Measurements from ENCODE around the gene ABCC6. TPM values are rescaled to one million over a fixed set of nuclear protein-coding genes. Genes with fewer than 3 reads are reported as not detected.

The ABCC6 gene
- total and polyA plus RNA-seq, 10 of the 15 experiments (the other 5 are each of a cell fraction or from before 2014, with no cell fraction given): 0.05 to 0.13 (median 0.06) TPM; not detected in 5

- ChIA-PET POLR2A (no interaction called here), SMC1A (ENCODE audit: uncharacterized antibody, unreplicated experiment) (no interaction called here), CTCF (interaction anchor here (0.7 kb wide), 1 partner anchor 11 kb away, joined by 4 read pairs; no protein-coding TSS in a partner anchor), RAD21 (ENCODE audit: unreplicated experiment) (no interaction called here)
- Histone ChIP-seq H3K79me2 (ENCODE audit: control insufficient read depth, insufficient read depth, low read length) (no peaks in the 10 kb centered on the region), H3K4me2 (ENCODE audit: control insufficient read depth, insufficient read depth) (no peak overlapping the region), H3K9me3 (replicated peaks; ENCODE audit: control insufficient read depth, insufficient read depth, low read length) (no peaks in the 10 kb centered on the region; the same call in 2 of the 3 replicates), H4K20me1 (ENCODE audit: control insufficient read depth, insufficient read depth) (no peaks in the 10 kb centered on the region), H3K27ac (ENCODE audit: control insufficient read depth, insufficient read depth) (no peak overlapping the region), H3K9ac (ENCODE audit: control insufficient read depth, insufficient read depth, low read length) (no peak overlapping the region), H3K4me3 (no peak overlapping the region), H3K27me3 (replicated peaks in 1 of 2; ENCODE audit: control insufficient read depth in 2 of 2, insufficient read depth in 2 of 2, low read length in 1 of 2) (no peaks in the 10 kb centered on the region), H3K36me3 (ENCODE audit: control insufficient read depth in 2 of 2, insufficient read depth in 2 of 2, low read length in 1 of 2) (no peaks in the 10 kb centered on the region), H3K4me1 (ENCODE audit: control insufficient read depth, insufficient read depth, low read length) (no peaks in the 10 kb centered on the region), H2AFZ (ENCODE audit: control insufficient read depth, low read depth, low read length) (no peak overlapping the region)
- no peak for TF ChIP-seq EED (IDR thresholded peaks at IDR 0.05; ENCODE audit: low read depth)
- no peak for TF ChIP-seq REST (IDR thresholded peaks at IDR 0.05; ENCODE audit: low read depth, low read length)
- TF ChIP-seq SIX5 (IDR thresholded peaks at IDR 0.05; ENCODE audit: low read depth, low read length, severe bottlenecking): no peak
- TF ChIP-seq ATF7 (IDR thresholded peaks at IDR 0.05; ENCODE audit: low read depth): no peak
- no peak for TF ChIP-seq SUPT20H (IDR thresholded peaks at IDR 0.05; ENCODE audit: borderline replicate concordance, control insufficient read depth, low read depth, low read length)
- no peak for TF ChIP-seq TAF1 (IDR thresholded peaks at IDR 0.05; ENCODE audit: borderline replicate concordance, low read depth, low read length)
- no peak for TF ChIP-seq POLR2AphosphoS2 (IDR thresholded peaks at IDR 0.05; ENCODE audit: low read depth, low read length)
- TF ChIP-seq BHLHE40 (IDR thresholded peaks at IDR 0.05; ENCODE audit: borderline replicate concordance in 1 of 2, low read depth in 2 of 2, low read length in 1 of 2): no peak
- no peak for TF ChIP-seq BRCA1 (IDR thresholded peaks at IDR 0.05; ENCODE audit: low read depth, low read length)
- no peak for TF ChIP-seq RAD21 (IDR thresholded peaks at IDR 0.05; ENCODE audit: insufficient read depth, low read depth, low read length)
- TF ChIP-seq ASH2L (IDR thresholded peaks at IDR 0.05; ENCODE audit: borderline replicate concordance, low read depth): no peak
- no peak for TF ChIP-seq RUNX3 (IDR thresholded peaks at IDR 0.05; ENCODE audit: low read length)
- DNase-seq (ENCODE audit: low read depth, low spot score) (no peak), ATAC-seq (no peak), FAIRE-seq (no peak)
- intact Hi-C loops (cut with micrococcal nuclease; ENCODE audit: unreplicated experiment): no loop called here
- 71% methylated on average over 5 of the region's 5 CpGs for WGBS (ENCODE audit: insufficient coverage, insufficient replicate concordance, low lambda C conversion rate, missing lambda C conversion rate)
- BruUV-seq (replicated peaks): no TSS peak
- in situ Hi-C loops (cut with MboI): no loop called here
Measured at GRCh38 chr16:16175296-16175695, 48.0 kb downstream of the ABCC6 start.

All from GM12878 (cell line).